Measurements from ENCODE around the gene GRIK2. TPM values are rescaled to one million over a fixed set of nuclear protein-coding genes. Genes with fewer than 3 reads are reported as not detected.

GRIK2 gene
- total RNA-seq, 2 donors from 2014 or later, result 0.92 to 2.0 TPM

DNA sequence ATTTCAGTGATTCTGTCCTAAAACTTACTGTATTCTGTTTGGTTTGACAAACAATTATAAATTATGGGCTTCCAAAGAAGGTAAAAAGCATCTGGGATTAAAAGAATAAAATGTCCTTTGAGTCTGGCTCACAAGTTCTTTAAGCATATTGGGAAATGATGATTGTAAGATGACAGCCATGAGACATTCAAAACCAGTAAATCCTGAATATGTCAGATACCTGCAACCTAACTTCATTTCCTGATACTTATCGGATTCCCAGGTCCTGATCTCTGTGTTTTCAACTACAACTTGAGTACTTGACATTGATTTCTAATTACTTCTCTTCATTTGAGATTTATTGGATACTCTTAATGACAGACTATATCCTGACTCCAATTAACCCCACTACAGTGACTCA is 446.6 kb downstream of the GRIK2 start:
- Histone ChIP-seq H3K9me3 (no peaks in the 10 kb centered on the region), H3K27ac (no peak overlapping the region), H3K4me1 (ENCODE audit: control insufficient read depth in 1 of 2, low read depth in 2 of 2) (no peaks in the 10 kb centered on the region), H3K36me3 (no peaks in the 10 kb centered on the region), H3K27me3 (replicated peaks; ENCODE audit: insufficient read depth) (no peaks in the 10 kb centered on the region), H3K4me3 (no peak overlapping the region)
- TF ChIP-seq, protein P1, sequence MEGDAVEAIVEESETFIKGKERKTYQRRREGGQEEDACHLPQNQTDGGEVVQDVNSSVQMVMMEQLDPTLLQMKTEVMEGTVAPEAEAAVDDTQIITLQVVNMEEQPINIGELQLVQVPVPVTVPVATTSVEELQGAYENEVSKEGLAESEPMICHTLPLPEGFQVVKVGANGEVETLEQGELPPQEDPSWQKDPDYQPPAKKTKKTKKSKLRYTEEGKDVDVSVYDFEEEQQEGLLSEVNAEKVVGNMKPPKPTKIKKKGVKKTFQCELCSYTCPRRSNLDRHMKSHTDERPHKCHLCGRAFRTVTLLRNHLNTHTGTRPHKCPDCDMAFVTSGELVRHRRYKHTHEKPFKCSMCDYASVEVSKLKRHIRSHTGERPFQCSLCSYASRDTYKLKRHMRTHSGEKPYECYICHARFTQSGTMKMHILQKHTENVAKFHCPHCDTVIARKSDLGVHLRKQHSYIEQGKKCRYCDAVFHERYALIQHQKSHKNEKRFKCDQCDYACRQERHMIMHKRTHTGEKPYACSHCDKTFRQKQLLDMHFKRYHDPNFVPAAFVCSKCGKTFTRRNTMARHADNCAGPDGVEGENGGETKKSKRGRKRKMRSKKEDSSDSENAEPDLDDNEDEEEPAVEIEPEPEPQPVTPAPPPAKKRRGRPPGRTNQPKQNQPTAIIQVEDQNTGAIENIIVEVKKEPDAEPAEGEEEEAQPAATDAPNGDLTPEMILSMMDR (IDR thresholded peaks at IDR 0.05), result no peak
- no peak for ATAC-seq (ENCODE audit: insufficient number of reproducible peaks, low FRiP score, low read depth)
- DNase-seq (ENCODE audit: low spot score), result no peak

DNA sequence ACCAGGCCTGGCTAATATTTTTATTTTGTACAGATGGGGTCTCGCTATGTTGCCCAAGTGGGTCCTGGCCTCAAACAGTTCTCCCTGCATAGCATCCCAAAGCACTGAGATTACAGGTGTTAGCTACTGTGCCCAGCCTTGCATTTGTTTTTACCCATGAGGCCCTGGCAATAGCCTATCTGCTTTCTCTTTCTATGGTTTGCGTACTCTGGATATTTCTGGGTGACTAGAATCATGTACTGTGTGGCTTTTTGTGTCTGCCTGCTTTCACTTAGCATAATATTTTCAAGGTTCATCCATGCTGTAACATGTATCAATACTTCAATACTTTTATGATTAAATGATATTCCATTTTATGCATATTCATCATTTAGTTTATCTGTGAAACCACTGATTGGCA is 451.7 kb downstream of the GRIK2 start:
- TF ChIP-seq, protein P1 (IDR thresholded peaks at IDR 0.05), result no peak
- Histone ChIP-seq H3K27me3 (replicated peaks; ENCODE audit: insufficient read depth) (no peaks in the 10 kb centered on the region), H3K4me1 (ENCODE audit: control insufficient read depth in 1 of 2, low read depth in 2 of 2) (no peaks in the 10 kb centered on the region), H3K27ac (no peak overlapping the region), H3K4me3 (no peak overlapping the region), H3K9me3 (no peaks in the 10 kb centered on the region), H3K36me3 (no peaks in the 10 kb centered on the region)
- no peak for DNase-seq (ENCODE audit: low spot score)
- no peak for ATAC-seq (ENCODE audit: insufficient number of reproducible peaks, low FRiP score, low read depth)

DNA sequence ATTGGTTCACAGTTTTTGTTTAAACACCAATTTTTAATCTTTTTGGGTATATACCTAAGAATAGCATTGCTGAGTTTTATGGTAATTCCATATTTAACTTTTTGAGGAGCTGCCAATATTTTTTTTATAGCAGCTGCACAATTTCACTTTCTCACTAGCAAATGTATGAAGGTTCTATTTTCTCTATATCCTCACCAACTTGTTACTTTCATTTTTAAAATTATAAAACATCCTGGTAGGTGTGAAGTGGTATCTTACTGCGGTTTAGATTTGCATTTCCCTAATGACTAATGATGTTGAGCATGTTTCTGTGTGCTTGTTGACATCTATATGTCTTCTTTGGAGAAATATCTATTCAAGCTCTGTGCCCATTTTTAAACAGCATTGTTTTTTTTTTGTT is 452.1 kb downstream of the GRIK2 start:
- Histone ChIP-seq H3K4me3 (no peak overlapping the region), H3K36me3 (no peaks in the 10 kb centered on the region), H3K4me1 (ENCODE audit: control insufficient read depth in 1 of 2, low read depth in 2 of 2) (no peaks in the 10 kb centered on the region), H3K27me3 (replicated peaks; ENCODE audit: insufficient read depth) (no peaks in the 10 kb centered on the region), H3K9me3 (no peaks in the 10 kb centered on the region), H3K27ac (no peak overlapping the region)
- TF ChIP-seq, protein P1 (IDR thresholded peaks at IDR 0.05), result no peak
- ATAC-seq (ENCODE audit: insufficient number of reproducible peaks, low FRiP score, low read depth) (no peak), DNase-seq (ENCODE audit: low spot score) (no peak)

DNA sequence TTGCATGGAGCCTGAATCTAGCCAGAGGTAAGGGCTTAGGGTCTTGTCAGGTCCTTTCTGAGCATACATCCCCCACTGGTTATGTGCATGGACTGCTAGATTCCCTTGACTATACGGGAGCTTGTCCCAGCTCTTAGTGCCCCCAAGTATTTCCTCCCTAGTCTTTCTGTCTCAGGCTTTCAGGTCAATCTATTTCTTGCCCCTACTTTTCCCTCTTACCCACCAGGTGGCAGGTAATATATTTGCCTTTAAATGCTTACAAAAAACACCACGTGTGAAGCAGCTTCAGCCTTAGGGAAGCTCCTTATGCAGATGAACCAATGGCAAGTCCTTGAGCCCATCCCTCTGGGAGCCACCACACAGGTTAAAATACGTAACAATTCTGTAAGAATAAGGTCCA is 454.2 kb downstream of the GRIK2 start:
- no peak for DNase-seq (ENCODE audit: low spot score)
- Histone ChIP-seq H3K4me3 (no peak overlapping the region), H3K36me3 (no peaks in the 10 kb centered on the region), H3K27ac (no peak overlapping the region), H3K4me1 (ENCODE audit: control insufficient read depth in 1 of 2, low read depth in 2 of 2) (no peaks in the 10 kb centered on the region), H3K27me3 (replicated peaks; ENCODE audit: insufficient read depth) (no peaks in the 10 kb centered on the region), H3K9me3 (no peaks in the 10 kb centered on the region)
- TF ChIP-seq, protein P1 (IDR thresholded peaks at IDR 0.05), result no peak
- no peak for ATAC-seq (ENCODE audit: insufficient number of reproducible peaks, low FRiP score, low read depth)

DNA sequence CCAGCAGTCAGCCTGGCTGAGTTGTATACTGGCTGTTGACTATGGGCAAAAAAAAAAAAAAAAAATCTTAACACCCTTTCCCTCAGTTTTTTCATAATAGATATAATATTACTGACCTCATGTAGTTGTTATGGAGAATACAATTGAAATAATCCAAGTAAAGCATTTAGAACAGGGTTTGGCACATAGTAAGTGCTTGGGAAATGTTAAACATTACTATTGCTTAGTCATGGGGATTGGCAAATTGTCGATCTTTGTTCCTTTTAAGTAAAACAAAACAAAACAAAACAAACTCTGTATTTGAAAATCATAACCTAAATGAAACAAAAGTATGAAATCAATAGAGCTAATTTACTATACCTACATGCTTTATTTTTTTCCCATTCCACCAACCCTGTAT is 458.4 kb downstream of the GRIK2 start:
- ATAC-seq (ENCODE audit: insufficient number of reproducible peaks, low FRiP score, low read depth), result no peak

More for the DNA sequence above, 458.4 kb downstream of the GRIK2 start:
- no peak for DNase-seq (ENCODE audit: low spot score)
- H3K27ac ChIP-seq, result no peak overlapping the region
- no peaks in the 10 kb centered on the region for H3K27me3 ChIP-seq (replicated peaks; ENCODE audit: insufficient read depth)
- no peaks in the 10 kb centered on the region for H3K9me3 ChIP-seq
- TF ChIP-seq, protein P1 (IDR thresholded peaks at IDR 0.05), result no peak
- H3K4me1 ChIP-seq (ENCODE audit: control insufficient read depth in 1 of 2, low read depth in 2 of 2), result no peaks in the 10 kb centered on the region
- H3K36me3 ChIP-seq, result no peaks in the 10 kb centered on the region
- no peak overlapping the region for H3K4me3 ChIP-seq
